T-helper 9 cell (primary cell): ENCODE data around the gene IFNG.
A peak's percentile ranks its signal among the peaks of the same experiment; 100 is the strongest.
"Not testable (repeated sequence)": the region's sequence is repeated elsewhere in the genome, so short reads cannot be mapped to it uniquely, and the experiment has no call there.

Source experiments
- DNase-seq: peaks from one replicate; pipeline ENCODE4 v3.0.0-alpha.2; 2020
- total RNA-seq, 2 donors: gene quantifications; one replicate each; lab custom pipeline; 2026; lab: John Stamatoyannopoulos, UW

Gene IFNG
- total RNA-seq: 0.70 to 44.4 reads per million in 2 donors

DNA sequence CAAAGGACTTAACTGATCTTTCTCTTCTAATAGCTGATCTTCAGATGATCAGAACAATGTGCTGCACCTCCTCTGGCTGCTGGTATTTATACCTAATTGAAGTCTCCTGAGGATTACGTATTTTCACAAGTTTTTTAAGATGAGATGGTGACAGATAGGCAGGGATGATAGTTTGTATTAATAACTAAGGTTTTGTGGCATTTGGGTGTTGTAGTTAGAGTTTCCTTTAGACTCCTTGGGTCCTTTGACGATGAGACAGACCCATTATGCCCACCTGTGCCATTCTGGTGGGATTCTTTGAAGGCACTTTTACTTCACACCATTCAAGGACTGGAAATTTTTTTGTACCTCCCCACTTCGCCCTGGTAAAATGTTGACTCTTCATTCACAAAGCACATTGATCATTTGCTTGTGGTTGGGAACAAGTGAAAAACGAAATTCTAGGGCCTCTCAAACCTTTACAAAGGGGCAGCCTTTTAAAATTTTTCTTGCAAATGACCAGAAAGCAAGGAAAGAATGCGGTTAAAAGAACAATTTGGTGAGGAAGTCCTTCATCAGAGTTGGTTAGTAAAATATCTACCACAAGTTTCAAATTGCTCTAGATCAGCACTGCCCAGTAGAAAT is at the start of gene IFNG:
TSS of gene IFNG (minus strand) at position 60 of the 624 bp plus-strand sequence. CDS start 125 bp downstream, outside the sequence.
- peak; percentile 8 for DNase-seq

DNA sequence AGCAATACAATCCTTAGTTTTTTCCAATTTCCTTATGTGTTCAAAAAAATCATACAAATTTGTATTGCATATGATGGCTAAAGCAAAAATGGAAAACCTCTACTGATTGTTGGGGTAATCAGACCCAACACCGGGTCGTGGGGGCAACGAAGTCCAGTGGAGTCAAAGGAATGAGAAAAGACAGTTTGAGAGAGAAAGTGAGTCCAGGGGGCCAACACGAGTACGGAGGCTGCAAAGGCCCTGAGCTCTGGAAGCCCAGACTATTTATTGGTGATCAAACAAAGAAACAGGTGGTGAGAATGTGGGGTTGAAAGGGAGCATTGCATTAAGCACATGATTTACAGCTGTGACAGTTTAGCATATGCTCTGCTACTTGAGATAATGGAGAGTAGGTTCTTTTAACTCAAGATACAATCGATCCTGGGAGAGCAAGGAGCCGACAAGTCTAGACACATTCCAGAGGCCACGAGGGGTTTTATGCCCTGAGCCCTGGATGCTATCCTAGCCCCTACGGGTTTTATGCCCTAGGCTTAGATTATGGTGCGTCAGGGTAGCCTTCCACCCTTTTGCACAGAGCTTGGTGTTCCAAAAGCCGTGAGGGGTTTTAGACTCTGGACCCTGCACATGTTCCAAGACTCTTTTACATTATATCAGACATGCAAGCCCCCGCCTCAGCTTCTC is 49.6 kb upstream of the IFNG start:
- DNase-seq: not testable (repeated sequence)

DNA sequence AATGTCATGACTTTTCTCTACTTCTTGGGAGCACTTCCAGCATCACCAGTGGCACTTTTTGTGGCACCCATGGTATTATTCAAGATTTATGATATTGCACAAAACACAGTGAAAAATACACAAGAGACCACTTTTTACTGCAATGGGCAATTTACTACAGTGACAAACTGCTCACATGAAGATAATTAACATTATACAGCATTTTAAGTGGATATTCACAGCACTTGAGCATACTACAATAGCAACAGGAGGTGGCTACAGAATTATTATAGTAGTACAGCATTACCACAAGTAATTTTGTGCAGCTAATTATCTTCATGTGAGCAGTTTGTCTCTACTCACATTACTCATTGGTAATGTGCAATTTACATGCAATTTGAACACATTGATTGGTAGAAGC is 47.7 kb upstream of the IFNG start:
- no peak for DNase-seq

DNA sequence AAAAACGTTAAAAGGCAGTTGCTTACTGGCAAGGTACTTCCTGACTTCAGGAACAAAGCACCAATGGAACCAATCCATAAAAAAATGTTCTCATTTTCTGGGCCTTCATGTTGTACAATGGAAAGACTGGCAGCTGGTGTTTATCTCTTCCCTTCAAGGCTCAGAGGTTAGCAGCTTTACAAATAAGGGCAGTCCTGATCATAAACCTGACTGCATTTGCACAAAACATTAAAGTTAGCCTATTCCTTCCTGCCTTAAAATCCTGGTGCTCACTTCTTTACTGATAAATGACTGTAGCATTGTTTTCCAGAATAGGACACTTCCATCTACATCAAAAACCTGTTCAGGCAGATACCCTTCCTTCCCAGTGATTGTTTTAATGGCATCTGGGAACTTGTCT is 46.9 kb upstream of the IFNG start:
- no peak for DNase-seq

DNA sequence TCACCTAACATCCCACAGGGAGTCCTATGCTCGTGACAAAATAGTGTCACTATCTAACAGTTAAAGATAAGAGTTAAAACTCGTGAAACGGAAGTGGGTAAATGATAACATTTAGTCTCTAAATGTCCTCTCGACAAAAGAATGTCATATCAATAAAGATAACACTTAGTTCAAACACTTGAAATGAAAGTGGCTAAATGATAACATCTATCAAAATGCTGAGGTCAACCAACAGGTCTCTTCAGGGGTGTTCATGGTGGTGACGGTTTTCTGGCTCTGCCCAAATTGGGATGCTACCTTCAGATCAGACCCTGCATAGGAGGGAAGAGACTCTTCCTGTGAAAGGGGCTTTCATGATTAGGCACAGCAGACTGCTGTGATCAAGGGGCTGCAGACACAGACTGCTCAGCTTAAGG is 43.9 kb upstream of the IFNG start:
- DNase-seq: no peak

DNA sequence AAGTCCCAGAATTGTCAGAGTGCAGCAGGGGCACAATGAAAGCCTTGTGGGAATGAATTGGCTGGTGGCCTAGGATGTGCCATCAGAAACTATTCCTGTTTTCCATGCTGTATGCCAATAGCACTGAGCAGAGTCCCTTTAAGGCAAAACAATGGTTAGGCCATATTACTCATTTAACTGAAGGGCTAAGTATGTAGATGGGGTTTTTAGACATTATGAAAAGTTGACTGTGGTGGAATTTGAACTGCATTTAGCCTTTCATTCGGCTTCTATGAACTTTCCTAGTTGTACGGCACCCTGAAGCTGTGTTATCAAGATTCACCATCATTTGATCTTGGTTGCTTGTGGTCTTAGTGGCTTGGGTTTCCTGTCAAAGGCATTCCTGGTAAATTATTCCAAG is 41.3 kb upstream of the IFNG start:
- DNase-seq: no peak

DNA sequence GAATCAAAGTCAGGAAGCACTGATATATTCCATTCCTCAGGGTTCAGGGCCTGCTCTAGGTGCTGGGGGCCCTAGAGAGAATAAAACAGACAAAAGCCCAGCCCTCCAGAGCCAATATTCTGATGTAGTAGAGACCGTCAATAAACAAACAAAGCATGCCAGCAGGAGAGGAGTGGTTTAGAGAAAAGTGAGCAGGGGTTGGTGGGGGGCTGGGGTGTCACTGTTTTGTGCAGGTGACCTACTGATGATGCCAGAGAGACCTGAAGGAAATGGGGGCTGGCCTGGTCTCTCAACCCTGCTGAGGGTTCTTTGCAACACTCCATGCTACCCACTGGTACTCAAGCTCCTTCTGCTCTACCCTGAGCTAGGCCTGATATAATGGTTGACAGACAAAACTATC is 39.6 kb upstream of the IFNG start:
- DNase-seq: no peak

DNA sequence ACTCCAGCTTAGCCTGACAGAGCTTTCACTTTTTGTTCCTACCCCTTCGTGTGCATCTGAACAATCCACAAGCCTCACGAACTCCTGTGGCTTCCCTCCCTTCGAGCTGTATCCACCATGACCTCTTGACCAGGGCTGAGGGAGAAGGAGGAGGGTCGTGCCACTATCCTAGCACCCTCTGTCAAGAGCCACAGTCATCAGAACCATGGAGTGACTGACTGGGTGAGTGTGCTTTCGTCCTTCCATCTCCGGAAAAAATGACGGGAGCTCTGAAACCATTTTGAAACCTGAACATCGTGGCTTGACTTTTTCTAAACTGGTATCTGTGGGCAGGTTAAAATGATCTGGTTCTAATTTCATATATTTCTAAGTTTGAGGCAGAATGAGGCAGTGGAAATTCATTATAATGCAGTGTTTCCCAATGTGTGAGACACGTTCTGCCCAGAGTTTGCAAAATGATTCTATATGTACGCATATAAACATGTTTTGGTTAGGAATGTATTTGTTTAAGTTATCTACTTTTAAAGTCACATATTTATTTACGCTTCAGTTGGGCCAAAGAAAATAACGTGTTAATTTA is 39.1 kb upstream of the IFNG start:
- DNase-seq: no peak

DNA sequence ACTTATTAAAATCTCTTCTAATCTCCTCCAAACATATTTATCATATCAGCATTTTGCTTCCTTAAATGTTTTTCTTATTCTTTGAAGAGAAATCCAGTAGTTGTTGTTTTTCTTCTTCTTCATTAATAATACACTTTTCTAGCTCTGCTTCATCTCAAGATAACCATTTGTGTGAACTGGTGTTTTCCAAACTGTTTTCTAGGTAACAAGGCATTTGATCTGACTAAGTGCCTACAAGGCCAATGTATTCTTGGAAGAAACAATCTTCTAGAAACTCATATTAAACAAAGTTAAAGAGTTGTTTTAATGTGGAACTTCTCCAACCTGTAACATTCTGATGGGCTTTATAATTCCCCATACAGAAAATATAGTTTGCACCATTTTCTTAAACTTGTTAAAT is 30.8 kb upstream of the IFNG start:
- no peak for DNase-seq

DNA sequence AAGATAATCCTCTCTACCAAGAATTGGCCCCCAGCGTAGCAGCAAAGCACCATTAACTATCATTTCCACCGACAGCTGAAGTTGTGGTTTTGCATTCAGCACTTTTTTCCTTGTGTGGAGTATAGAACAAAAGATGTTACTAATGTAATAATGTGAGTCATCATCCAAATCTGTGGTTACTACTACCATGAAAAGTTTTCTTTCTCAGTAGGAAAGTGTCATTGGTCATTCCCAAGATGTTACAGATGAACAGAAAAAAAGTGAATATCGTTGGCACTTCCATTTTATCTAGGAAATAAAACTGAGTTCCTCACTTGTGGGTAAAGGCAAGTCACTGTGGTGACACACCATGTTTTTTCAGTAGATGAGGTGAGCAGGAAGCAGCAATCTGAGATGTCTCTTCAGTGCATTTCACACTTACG is 30.3 kb upstream of the IFNG start:
- DNase-seq: no peak

DNA sequence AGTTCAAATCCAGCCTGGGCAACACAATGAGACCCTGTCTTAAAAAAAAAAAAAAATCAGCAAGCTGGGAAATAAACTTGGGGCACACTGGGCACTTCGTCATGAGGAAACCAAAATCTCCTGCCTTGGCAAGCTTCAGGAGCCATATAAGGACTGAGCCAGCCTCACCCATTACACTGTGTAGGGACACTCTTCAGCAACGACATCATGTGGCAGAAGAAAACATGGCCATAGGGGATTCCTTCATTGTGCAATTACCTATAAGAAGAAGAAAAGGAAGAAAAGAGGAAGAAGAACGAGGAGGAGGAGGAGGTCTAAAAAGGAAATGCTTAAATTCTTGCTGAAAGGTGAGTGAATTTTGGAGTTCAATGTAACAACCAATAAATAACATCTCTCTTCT is 26.1 kb upstream of the IFNG start:
- no peak for DNase-seq

DNA sequence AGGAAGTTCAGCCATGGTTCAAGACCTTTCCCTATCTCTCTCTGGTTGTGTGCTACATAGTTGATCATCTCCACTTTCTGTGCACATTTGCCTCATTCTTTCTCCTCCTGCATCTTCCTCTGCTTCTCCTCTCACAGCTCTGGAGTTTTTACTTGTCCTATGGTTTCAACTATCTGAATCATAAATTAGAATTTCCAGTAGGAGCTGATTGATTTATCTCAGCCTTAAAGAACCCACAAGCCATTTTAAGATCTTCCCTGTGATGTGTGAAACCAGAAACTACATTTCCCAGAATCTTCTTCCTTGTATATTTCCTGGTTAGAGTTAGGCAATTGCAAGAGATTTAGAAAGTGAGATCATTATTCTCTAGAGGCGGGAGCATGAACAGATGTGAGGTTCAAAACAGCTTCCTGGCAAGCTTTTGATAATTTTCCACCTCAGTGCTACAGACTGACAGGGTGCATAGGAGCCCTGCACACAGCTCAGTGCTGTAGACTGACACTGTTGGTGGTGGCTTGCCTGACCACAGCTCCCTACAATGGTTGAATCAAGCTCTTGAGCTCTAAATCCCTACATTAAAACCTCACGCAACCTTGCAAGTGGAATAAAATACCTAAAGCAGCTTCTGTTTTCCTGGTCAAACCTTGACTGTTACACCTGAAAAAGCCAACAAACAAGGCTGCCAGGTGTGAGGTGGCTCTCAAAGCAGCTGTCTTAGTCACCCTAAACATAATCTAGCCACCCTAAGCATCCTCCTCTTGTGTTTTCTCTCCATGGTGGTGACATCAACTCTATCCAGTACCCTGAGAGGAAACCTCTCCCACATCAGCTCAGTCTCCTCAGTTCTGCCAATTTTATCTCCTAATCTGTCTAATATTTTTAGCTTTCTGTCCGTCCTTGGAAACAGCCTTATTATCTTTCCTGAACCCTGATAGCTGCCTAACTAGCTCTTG is 21.5 kb upstream of the IFNG start:
- no peak for DNase-seq

DNA sequence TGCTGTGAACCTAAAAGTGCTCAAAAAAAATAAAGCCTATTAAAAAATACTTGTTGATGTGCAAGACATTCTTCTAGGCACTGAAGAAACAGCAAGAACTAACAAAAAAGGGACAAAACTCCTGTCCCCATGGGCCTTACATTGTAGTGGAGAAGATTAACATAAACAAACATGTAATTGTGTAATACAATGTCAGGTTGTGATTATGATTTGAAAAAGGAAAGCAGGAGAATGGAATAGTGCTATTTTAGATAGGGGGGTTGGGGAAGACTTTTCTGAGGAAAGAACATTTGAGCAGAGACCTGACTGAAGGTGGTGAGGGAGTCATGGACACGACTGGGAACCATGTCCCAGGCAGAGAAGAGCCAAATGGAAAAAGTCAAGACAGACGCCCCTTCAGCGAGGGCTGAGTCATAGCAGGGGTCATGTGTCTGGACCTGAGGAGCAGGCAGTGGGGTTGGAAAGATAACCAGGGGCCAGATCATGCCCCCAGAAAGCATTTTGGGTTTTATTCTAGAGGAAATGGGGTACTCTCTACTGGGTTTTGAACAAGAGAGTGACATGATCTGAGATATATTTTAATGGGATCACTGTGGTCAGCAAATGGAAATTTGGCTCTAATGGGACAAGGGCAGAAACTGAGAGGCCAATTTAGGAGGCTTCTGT is 19.4 kb upstream of the IFNG start:
- DNase-seq: no peak

DNA sequence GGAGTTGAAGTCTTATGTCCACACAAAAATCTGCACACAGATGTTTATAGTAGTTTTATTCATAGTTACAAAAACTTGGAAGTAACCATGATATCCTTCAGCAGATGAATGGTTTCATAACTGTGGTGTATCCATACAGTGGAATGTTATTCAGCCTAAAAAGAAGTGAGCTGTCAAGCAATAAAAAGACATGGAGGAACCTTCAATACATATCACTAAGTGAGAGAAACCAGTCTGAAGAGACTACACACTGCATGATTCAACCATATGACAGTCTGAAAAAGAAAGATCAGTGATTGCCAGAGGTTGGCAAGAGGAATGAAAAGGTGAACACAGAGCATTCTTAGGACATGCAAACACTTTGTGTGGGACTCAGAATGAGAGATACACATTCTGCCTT is 18.6 kb upstream of the IFNG start:
- DNase-seq: no peak

DNA sequence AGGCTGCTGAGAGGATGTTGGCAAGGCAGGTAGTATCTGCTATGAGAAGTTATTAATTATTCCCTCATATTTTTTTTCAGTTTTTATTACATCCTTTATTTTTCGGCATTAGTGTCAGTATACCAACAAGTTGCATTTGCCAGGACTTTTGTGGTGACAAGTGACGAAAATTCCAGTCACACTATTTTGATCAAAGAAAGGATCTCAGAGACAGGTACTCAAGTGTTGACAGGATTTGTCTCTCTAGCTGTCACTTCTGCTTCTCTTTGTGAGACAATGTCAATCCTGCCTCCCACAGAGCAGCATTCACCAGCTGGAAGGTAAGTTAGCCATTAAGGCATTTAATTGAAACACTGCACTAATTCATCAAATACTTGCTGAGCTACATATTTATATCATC is 18.0 kb upstream of the IFNG start:
- no peak for DNase-seq

DNA sequence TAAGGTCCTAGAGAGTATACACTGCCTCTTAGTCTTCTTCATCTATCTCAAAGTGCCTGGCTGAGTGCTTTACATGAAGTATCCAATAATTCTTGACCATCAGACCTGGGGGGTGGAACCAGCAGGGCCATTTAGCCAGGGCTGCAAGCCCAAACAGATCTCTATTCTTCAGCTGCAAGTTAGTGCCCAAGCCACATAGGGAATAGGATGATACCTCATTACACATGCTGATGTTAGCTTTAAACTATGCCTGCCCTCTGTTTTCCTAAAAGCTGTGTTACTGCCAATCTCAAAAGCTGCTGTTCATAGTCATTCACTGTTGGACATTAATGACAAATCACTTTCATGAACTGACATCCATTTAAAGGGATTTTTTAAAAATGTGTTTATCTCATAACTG is 16.7 kb upstream of the IFNG start:
- no peak for DNase-seq

DNA sequence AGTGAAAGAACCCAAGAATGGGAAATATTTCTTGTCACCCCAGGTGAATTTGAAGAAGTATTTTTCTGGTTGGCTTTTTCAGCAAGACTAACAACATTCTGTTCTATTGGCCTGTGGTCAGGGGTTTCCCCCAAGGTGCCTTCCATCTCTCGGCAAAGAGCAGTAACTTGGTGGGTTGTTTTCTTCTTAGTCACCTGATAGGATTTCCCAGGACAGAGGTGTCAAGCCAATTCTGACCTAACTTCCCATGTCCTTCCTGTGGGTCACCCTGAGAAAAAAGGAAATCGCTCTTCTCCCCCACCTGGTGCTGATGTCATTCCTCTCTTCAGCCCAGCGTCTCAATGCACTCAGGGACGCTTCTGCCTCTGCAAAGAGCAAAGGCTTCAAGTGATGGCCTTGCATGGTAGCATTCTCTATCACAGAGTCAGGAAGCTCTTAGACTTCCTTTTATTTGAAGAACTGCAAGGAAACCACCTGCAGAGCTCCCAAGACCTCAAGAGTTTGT is 16.1 kb upstream of the IFNG start:
- DNase-seq: peak; percentile 48

DNA sequence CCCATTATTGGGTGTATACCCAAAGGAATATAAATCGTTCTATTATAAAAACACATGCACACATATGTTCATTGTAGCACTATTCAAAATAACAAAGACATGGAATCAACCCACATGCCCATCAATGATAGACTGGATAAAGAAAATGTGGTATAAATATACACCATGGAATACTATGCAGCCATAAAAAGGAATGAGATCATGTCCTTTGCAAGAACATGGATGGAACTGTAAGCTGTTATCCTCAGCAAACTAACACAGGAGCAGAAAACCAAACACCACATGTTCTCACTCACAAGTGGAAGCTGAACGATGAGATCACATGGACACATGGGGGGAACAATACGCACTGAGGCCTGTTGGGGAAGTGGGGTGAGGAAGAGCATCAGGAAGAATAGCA is 15.2 kb upstream of the IFNG start:
- DNase-seq: not testable (repeated sequence)

DNA sequence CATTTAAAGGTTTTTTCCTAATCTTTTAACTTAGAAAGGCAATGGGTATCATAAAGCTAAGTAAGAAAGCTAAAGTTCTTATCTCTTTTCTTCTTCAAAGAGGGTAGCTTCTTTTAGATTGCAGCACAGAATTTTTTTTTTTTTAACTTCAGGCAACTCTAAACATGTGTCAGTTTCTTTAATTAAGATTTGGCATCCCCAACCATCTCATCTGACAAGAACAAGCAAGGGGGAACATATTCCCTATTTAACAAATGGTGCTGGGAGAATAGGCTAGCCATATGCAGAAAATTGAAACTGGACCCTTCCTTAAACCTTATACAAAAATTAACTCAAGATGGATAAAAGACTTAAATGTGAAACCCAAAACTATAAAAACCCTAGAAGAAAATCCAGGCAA is 14.3 kb upstream of the IFNG start:
- no peak for DNase-seq

DNA sequence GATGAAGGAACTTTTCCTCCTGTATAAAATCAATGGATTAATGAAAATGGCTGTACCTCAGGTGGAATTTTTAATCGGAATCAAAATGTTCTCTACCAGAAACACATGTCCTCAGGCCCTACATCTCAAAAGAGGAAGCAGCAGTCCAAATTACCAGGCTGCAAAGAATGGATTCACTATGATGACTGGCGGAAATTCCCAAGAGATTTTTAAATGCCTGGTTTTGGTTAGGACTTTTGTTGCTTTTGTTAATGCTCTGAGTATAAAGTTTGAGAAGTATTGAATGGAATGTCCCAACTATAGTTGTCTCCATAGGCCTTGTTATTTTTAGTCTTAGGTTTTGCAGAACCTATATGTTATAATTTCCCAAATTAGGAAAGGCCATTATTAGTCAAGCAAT is 11.2 kb upstream of the IFNG start:
- DNase-seq: no peak

DNA sequence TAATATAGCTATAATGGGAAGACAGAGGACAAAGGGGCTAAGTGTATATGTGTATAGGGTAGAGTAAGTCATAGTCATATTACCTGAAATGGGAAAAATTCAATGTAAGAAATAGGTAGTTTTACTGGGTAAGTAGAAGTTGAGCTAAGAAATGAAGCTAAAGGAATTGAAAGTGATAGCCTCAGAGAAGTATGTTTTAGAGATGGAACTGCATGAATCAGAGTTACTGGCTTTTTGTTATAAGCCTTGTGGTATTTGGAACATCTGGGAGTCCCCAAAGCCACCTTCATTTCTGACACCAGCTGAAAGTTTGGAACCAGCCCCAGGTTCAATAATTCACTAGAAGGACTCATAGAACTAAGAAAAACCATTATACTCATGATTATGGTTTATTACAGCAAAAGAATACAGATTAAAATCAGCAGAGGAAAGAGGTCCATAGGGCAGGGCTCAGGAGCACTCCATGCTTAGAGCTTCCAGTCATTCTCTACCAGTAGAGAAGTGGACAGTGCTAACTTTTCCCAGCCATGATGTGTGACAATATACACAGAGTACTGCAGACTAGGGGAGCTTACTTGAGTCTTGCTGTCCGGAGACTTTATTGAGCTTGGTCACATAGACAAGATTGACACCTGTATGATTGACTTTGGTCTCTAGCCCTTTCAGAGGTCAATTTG is 9.8 kb upstream of the IFNG start:
- DNase-seq: no peak

DNA sequence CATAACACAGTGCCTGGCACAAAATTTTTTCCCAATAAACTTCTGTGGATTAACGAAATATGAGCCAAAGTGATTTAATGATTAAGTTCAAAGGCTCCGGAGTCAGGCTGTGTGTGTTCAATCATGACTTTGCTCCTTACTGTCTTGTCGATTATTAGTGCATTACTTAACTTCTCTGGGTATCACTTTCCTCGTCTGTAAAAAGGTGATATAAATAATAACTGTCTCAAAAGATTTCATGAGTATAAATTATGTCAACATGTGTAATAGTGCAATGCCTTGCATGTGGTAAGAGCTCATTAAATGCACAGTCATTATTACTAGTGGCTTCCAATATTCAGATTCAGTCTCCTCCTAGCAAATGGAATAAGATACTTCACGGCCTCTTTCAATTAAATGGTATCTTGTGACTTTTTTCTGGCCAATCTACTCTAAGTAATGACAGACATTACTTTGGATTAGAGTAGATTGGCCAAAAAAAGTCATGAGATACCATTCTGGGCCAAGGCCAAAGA is 6.8 kb upstream of the IFNG start:
- DNase-seq: no peak
